ENCODE results near the gene PXMP4.

The PXMP4 gene

DNA sequence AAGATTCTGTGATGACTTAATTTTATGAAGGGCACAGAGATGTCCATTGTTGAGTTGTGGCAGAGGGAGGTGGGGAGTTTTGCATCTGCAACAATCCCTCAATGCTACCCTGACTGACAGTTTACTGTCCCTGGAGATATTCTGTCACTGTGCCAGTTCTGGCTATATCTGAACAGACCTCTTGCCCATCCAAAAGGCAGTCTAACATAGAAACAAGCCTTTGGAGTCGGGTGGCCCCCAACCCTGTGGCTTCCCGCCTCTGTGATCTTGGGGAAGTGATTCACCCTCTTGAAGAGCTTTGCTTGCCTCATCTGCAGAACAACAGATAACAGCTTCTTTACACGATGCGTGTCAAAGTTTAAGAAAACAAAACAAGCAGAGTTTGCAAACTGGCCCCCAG, 30.1 kb downstream of the PXMP4 start:
- H3K27me3 ChIP-seq (ENCODE audit: low read depth, low read length), result no peaks in the 10 kb centered on the region
- peaks cover 11% of the 10 kb centered on the region for H3K79me2 ChIP-seq (ENCODE audit: low read length)
- no peaks in the 10 kb centered on the region for H3K9me3 ChIP-seq (ENCODE audit: insufficient read depth, low read length)
- H3K4me3 ChIP-seq (ENCODE audit: low read length), result no peak overlapping the region
- H3K36me3 ChIP-seq (replicated peaks; ENCODE audit: low read depth, low read length), result peaks cover 2% of the 10 kb centered on the region
- no peak overlapping the region for H3K9ac ChIP-seq (ENCODE audit: low read length)
- no peak overlapping the region for H3K27ac ChIP-seq (ENCODE audit: low read length)
- H2AFZ ChIP-seq (ENCODE audit: low read depth, low read length), result no peak overlapping the region
- no peak for TF ChIP-seq EZH2phosphoT487 (IDR thresholded peaks at IDR 0.05; ENCODE audit: low read depth)
- H3K4me2 ChIP-seq (ENCODE audit: low read length), result no peak overlapping the region
- H3K4me1 ChIP-seq (ENCODE audit: low read length), result peaks cover 39% of the 10 kb centered on the region
- peaks cover 3% of the 10 kb centered on the region for H4K20me1 ChIP-seq (ENCODE audit: insufficient read depth, low read length)

DNA sequence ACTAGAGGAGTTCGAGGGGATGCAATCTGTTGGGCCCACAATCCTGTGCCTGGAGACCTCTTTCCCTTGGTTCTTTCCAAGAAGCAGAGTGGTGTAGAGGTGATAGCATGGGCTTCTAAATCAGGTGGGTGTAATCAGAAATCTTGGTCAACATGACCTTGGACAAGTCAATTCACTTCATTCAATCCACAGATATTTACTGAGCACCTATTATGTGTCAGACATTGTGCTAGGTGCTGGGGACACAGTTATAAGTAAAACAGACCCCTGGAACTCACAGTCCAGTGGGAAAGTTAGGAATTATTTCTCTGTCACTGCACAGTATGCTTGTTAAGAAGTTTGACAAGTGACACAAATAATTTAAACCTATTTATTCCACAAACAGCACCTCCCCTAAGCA, 30.6 kb downstream of the PXMP4 start:
- H3K79me2 ChIP-seq (ENCODE audit: low read length), result peaks cover 16% of the 10 kb centered on the region
- no peak overlapping the region for H3K9ac ChIP-seq (ENCODE audit: low read length)
- peaks cover 8% of the 10 kb centered on the region for H4K20me1 ChIP-seq (ENCODE audit: insufficient read depth, low read length)
- H3K4me2 ChIP-seq (ENCODE audit: low read length), result no peak overlapping the region
- peaks cover 44% of the 10 kb centered on the region for H3K4me1 ChIP-seq (ENCODE audit: low read length)
- H3K4me3 ChIP-seq (ENCODE audit: low read length), result no peak overlapping the region
- H2AFZ ChIP-seq (ENCODE audit: low read depth, low read length), result no peak overlapping the region
- no peaks in the 10 kb centered on the region for H3K27me3 ChIP-seq (ENCODE audit: low read depth, low read length)
- H3K27ac ChIP-seq (ENCODE audit: low read length), result no peak overlapping the region
- peaks cover 7% of the 10 kb centered on the region for H3K36me3 ChIP-seq (replicated peaks; ENCODE audit: low read depth, low read length)
- no peak for TF ChIP-seq EZH2phosphoT487 (IDR thresholded peaks at IDR 0.05; ENCODE audit: low read depth)
- TF ChIP-seq, protein P1, sequence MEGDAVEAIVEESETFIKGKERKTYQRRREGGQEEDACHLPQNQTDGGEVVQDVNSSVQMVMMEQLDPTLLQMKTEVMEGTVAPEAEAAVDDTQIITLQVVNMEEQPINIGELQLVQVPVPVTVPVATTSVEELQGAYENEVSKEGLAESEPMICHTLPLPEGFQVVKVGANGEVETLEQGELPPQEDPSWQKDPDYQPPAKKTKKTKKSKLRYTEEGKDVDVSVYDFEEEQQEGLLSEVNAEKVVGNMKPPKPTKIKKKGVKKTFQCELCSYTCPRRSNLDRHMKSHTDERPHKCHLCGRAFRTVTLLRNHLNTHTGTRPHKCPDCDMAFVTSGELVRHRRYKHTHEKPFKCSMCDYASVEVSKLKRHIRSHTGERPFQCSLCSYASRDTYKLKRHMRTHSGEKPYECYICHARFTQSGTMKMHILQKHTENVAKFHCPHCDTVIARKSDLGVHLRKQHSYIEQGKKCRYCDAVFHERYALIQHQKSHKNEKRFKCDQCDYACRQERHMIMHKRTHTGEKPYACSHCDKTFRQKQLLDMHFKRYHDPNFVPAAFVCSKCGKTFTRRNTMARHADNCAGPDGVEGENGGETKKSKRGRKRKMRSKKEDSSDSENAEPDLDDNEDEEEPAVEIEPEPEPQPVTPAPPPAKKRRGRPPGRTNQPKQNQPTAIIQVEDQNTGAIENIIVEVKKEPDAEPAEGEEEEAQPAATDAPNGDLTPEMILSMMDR (IDR thresholded peaks at IDR 0.05; ENCODE audit: low read depth, low read length), result no peak
- no peaks in the 10 kb centered on the region for H3K9me3 ChIP-seq (ENCODE audit: insufficient read depth, low read length)

DNA sequence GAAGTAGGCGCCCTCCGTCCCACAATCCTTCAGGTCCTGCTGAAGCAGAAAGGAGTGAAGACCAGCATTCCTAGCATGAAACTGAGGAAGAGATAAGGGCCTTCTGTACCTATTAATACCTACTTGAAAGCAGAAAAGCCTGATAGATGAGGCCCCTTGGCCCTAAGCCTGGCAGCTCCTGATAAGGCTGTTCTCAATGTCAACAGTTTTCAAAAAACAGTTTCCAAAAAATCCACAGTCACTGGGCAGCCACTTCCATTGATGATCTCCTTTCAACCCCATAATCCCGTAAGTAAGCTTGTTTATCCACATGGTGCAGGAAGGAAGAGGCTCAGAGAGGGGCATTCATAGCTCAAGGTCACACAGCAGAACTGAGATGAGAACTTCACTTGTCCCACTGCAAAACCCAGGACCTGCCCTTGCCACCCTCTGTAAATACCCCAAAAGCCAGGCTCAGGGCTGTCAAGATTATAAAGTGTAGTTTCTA, 31.1 kb downstream of the PXMP4 start:
- TF ChIP-seq, protein P1 (IDR thresholded peaks at IDR 0.05; ENCODE audit: low read depth, low read length), result no peak
- no peak for TF ChIP-seq EZH2phosphoT487 (IDR thresholded peaks at IDR 0.05; ENCODE audit: low read depth)
- H3K27ac ChIP-seq (ENCODE audit: low read length), result no peak overlapping the region
- H3K9ac ChIP-seq (ENCODE audit: low read length), result no peak overlapping the region
- no peak overlapping the region for H3K4me3 ChIP-seq (ENCODE audit: low read length)
- no peaks in the 10 kb centered on the region for H3K9me3 ChIP-seq (ENCODE audit: insufficient read depth, low read length)
- H3K27me3 ChIP-seq (ENCODE audit: low read depth, low read length), result no peaks in the 10 kb centered on the region
- H3K4me1 ChIP-seq (ENCODE audit: low read length), result peaks cover 49% of the 10 kb centered on the region
- H3K79me2 ChIP-seq (ENCODE audit: low read length), result peaks cover 21% of the 10 kb centered on the region
- peaks cover 13% of the 10 kb centered on the region for H4K20me1 ChIP-seq (ENCODE audit: insufficient read depth, low read length)
- peak overlapping the region; percentile 50; the same call in 1 of the 2 replicates for H3K4me2 ChIP-seq (ENCODE audit: low read length)
- H2AFZ ChIP-seq (ENCODE audit: low read depth, low read length), result no peak overlapping the region
- H3K36me3 ChIP-seq (replicated peaks; ENCODE audit: low read depth, low read length), result peaks cover 12% of the 10 kb centered on the region

DNA sequence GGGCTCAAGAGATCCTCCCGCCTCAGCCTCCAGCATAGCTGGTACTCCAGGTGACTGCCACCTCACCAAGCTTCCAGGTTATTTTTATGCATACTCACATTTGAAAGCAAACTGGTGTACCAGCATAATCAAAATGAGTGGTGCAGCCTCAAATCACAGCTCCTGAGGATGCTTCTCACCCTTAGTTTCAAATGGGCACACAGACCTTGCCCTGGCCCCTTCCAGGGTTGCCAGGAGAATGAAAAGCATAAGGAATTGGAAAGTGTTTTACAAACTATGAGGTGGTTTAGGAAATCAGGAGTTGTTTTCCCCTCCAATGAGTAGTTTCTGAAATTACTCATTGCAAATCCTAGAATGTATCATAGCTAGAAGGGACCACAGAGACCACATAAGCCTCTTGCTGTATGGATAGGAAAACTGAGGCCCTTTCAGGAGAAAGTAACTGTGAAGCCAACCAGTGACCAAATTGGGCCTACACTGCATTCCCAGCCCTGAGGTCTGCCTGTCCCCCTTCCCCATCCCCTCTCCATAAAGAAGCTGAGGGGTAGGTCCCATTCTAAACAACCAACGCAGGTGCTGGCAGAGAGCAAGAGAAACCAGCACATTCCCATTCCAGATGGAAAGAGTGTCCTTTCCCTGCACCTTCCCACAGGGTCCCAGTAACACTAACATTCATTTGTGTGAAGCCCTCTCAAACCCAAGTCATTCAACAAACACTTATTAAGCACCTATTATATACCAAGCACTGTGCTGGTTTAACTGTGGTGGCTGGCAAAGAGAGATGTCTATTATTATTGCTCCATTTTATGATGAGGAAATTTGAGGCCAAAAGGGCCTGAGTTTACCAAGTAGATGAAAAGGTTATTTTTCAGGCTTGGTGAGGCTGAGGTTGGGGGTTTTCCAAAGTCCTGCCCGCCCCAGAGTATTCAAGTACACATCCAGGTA, 31.8 kb downstream of the PXMP4 start:
- H4K20me1 ChIP-seq (ENCODE audit: insufficient read depth, low read length), result peaks cover 18% of the 10 kb centered on the region
- TF ChIP-seq EZH2phosphoT487 (IDR thresholded peaks at IDR 0.05; ENCODE audit: low read depth), result no peak
- TF ChIP-seq, protein P1 (IDR thresholded peaks at IDR 0.05; ENCODE audit: low read depth, low read length), result no peak
- peaks cover 14% of the 10 kb centered on the region for H3K36me3 ChIP-seq (replicated peaks; ENCODE audit: low read depth, low read length)
- H3K9me3 ChIP-seq (ENCODE audit: insufficient read depth, low read length), result no peaks in the 10 kb centered on the region
- H3K4me1 ChIP-seq (ENCODE audit: low read length), result peaks cover 46% of the 10 kb centered on the region
- no peak overlapping the region for H2AFZ ChIP-seq (ENCODE audit: low read depth, low read length)
- H3K79me2 ChIP-seq (ENCODE audit: low read length), result peaks cover 28% of the 10 kb centered on the region
- H3K4me3 ChIP-seq (ENCODE audit: low read length), result no peak overlapping the region
- no peaks in the 10 kb centered on the region for H3K27me3 ChIP-seq (ENCODE audit: low read depth, low read length)
- H3K9ac ChIP-seq (ENCODE audit: low read length), result peak overlapping the region; percentile 14; the same call in 1 of the 2 replicates
- H3K4me2 ChIP-seq (ENCODE audit: low read length), result peak overlapping the region; percentile 50
- H3K27ac ChIP-seq (ENCODE audit: low read length), result no peak overlapping the region

All from OCI-LY3 (cell line).